ENCODE data around the gene NPTN.

Gene NPTN

DNA sequence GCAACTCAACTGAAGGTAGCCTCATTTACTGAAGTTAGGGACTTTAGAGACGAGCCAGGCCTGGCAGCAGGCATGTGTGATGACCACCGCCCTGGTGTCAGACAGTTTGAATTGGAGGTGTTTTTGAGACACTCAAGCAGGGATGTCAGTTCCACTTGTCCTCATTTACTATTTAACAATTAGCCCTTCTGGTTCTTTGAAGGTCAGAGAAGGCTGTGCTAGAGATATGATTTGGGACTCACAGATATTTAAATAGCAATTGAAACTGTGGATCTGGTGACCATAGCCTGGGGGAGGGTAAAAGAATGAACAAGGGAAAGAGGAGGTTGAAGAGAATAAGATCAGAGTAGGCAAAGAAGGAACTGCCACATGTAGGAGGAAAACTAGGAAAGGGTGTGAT lies 115.6 kb downstream of the NPTN start:
- no peak for DNase-seq

DNA sequence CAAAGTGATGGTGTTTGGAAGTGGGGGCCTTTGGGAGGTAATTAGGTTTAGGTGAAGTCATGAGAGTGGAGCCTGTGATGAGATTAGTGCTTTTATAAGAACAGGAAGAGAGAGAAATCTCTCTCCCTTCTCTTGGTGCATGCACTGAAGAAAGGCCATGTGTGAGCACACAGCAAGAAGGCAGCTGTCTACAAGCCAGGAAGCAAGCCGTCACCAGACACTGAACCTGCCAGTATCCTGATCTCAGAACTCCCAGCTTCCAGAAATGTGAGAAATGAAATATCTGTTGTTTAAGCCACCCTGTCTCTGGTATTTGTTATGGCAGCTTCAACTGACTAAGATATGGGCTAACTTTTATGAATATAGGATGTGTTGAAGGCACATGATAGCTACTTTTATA lies 117.7 kb downstream of the NPTN start:
- DNase-seq: no peak
